PC-9 (cell line): ENCODE results near the gene ZFAND6. TPM values are rescaled to one million over a fixed set of nuclear protein-coding genes. Genes with fewer than 3 reads are reported as not detected.

ENCODE experiments used
- BruUV-seq: library from RNA; stranded (reverse); fragments of 400-500 nt; replicated peaks from 2 replicates; lab custom pipeline; 2021; lab: Mats Ljungman, UMichigan
- CTCF ChIA-PET: fragments of 300-600 bp; sonication (Branson Sonifier 250); formaldehyde crosslinking; loops from one replicate; lab custom pipeline; 2022; ENCODE audit warnings: antibody characterized with exemption; lab: Charles Lee
- POLR2A ChIA-PET: fragments of 300-600 bp; sonication (Branson Sonifier 250); formaldehyde crosslinking; loops from one replicate; lab custom pipeline; 2022; ENCODE audit warnings: antibody characterized with exemption; ENCODE audit not compliant: unreplicated experiment; lab: Charles Lee
- DNase-seq, 2 experiments: peaks; one replicate each; pipeline versions ENCODE4 v3.0.0 to v3.0.0-alpha.2; 2015 to 2022; ENCODE audit warnings: mixed read lengths in 1 of 2
- H2AFZ ChIP-seq: fragments of 200-600 bp; sonication (generic); 2 replicates; pipeline ENCODE4 v1.8.1; 2017; ENCODE audit warnings: antibody characterized with exemption
- H3F3A ChIP-seq: fragments of 200-600 bp; sonication (generic); 2 replicates; pipeline ENCODE4 v1.8.1; 2017; ENCODE audit warnings: antibody characterized with exemption, mild to moderate bottlenecking, low read depth; ENCODE audit not compliant: insufficient read depth
- H3K27ac ChIP-seq: fragments of 200-600 bp; sonication (generic); 2 replicates; pipeline ENCODE4 v1.6.1; 2016; ENCODE audit warnings: mixed run types
- H3K27me3 ChIP-seq: fragments of 200-600 bp; sonication (generic); 2 replicates; pipeline ENCODE4 v1.6.1; 2016; ENCODE audit warnings: low read depth, mixed run types; ENCODE audit not compliant: insufficient read depth
- H3K36me3 ChIP-seq: fragments of 200-600 bp; sonication (generic); 2 replicates; pipeline ENCODE4 v1.6.1; 2016; ENCODE audit warnings: low read depth, mixed run types
- H3K4me1 ChIP-seq: fragments of 200-600 bp; sonication (generic); replicated peaks from 2 replicates; pipeline ENCODE4 v1.6.1; 2016; ENCODE audit warnings: mixed run types; ENCODE audit not compliant: insufficient read depth
- H3K4me2 ChIP-seq: fragments of 200-600 bp; sonication (generic); 2 replicates; pipeline ENCODE4 v1.6.1; 2017; ENCODE audit warnings: mixed run types
- H3K4me3 ChIP-seq: fragments of 200-600 bp; sonication (generic); 2 replicates; pipeline ENCODE4 v1.6.1; 2016; ENCODE audit warnings: mixed run types
- H3K79me2 ChIP-seq: fragments of 200-600 bp; sonication (generic); 2 replicates; pipeline ENCODE4 v1.6.1; 2017; ENCODE audit warnings: low read depth, mixed run types
- H3K9me2 ChIP-seq: fragments of 200-600 bp; sonication (generic); 2 replicates; pipeline ENCODE4 v1.8.1; 2017; ENCODE audit warnings: mild to moderate bottlenecking; ENCODE audit not compliant: insufficient read depth
- H3K9me3 ChIP-seq: fragments of 200-600 bp; sonication (generic); 2 replicates; pipeline ENCODE4 v1.8.1; 2016; ENCODE audit warnings: low read depth; ENCODE audit not compliant: insufficient read depth
- H4K20me1 ChIP-seq: fragments of 200-600 bp; sonication (generic); 2 replicates; pipeline ENCODE4 v1.8.1; 2017; ENCODE audit not compliant: insufficient read depth
- CTCF ChIP-seq: fragments of 200-600 bp; sonication (generic); conservative IDR thresholded peaks from 2 replicates; pipeline ENCODE4 v1.6.1; 2017; ENCODE audit warnings: mixed run types, antibody characterized with exemption, mild to moderate bottlenecking, moderate library complexity
- EZH2 ChIP-seq: fragments of 200-600 bp; sonication (generic); IDR thresholded peaks from 2 replicates; pipeline ENCODE4 v1.8.0; 2017; ENCODE audit warnings: antibody characterized with exemption, low read depth
- intact Hi-C: fragments of 100-400 bp; cut with micrococcal nuclease; formaldehyde crosslinking; loops from one replicate; pipeline ENCODE4 v1.10.0; 2022; ENCODE audit not compliant: unreplicated experiment
- total RNA-seq: library from RNA; stranded (reverse); gene quantifications from 2 replicates; pipeline ENCODE4 v1.2.3, GENCODE V29; 2021

ZFAND6 gene
- total RNA-seq, 1 experiment from 2014 or later = 68.3 TPM

- intact Hi-C loops = no loop called here
- Histone ChIP-seq H3K4me3 (no peak overlapping the region), H3K9me3 (peaks cover 3% of the 10 kb centered on the region; the same call in 1 of the 2 replicates), H2AFZ (no peak overlapping the region), H3K79me2 (no peaks in the 10 kb centered on the region), H3F3A (peaks cover 22% of the 10 kb centered on the region; the same call in 1 of the 2 replicates), H3K4me2 (no peak overlapping the region), H3K27me3 (no peaks in the 10 kb centered on the region), H3K36me3 (peaks cover 11% of the 10 kb centered on the region; the same call in 1 of the 2 replicates), H3K4me1 (no peaks in the 10 kb centered on the region), H3K9me2 (no peaks in the 10 kb centered on the region), H4K20me1 (no peaks in the 10 kb centered on the region), H3K27ac (no peak overlapping the region)
- DNase-seq = no peak
- TF ChIP-seq EZH2 (no peak), CTCF (no peak)
- ChIA-PET CTCF (no interaction called here), POLR2A (no interaction called here)
- BruUV-seq = no TSS peak
Observed at GRCh38 chr15:80140909-80141308, 81.4 kb downstream of the ZFAND6 start.

- POLR2A ChIA-PET = no interaction called here
- no TSS peak for BruUV-seq
Observed at GRCh38 chr15:80141916-80142598, 82.6 kb downstream of the ZFAND6 start.

GRCh38 chr15:80142646-80143045 is 83.2 kb downstream of the ZFAND6 start:
- ChIA-PET POLR2A (no interaction called here), CTCF (no interaction called here)
- no TSS peak for BruUV-seq
- H3K79me2 ChIP-seq = no peaks in the 10 kb centered on the region
- no peaks in the 10 kb centered on the region for H3K9me2 ChIP-seq
- no peaks in the 10 kb centered on the region for H3K27me3 ChIP-seq
- no peak overlapping the region for H3K4me2 ChIP-seq
- H2AFZ ChIP-seq = no peak overlapping the region
- no peaks in the 10 kb centered on the region for H3K9me3 ChIP-seq
- no peak overlapping the region for H3K27ac ChIP-seq
- no peak overlapping the region for H3K4me3 ChIP-seq
- no peaks in the 10 kb centered on the region for H4K20me1 ChIP-seq
- no peak for DNase-seq
- H3F3A ChIP-seq = peaks cover 14% of the 10 kb centered on the region; the same call in 1 of the 2 replicates
- TF ChIP-seq CTCF (no peak), EZH2 (no peak)
- intact Hi-C loops = no loop called here
- H3K36me3 ChIP-seq = peaks cover 4% of the 10 kb centered on the region; the same call in 1 of the 2 replicates
- no peaks in the 10 kb centered on the region for H3K4me1 ChIP-seq

More at GRCh38 chr15:80141916-80142598, 82.6 kb downstream of the ZFAND6 start:
- H3K4me1 ChIP-seq = no peaks in the 10 kb centered on the region
- H3K9me2 ChIP-seq = no peaks in the 10 kb centered on the region
- peaks cover under 1% of the 10 kb centered on the region; the same call in 1 of the 2 replicates for H3K9me3 ChIP-seq
- no peaks in the 10 kb centered on the region for H3K27me3 ChIP-seq
- no peak overlapping the region for H3K4me3 ChIP-seq
- no peak overlapping the region for H2AFZ ChIP-seq
- no peak for DNase-seq
- H3F3A ChIP-seq = peaks cover 17% of the 10 kb centered on the region; the same call in 1 of the 2 replicates
- H3K27ac ChIP-seq = no peak overlapping the region
- H3K79me2 ChIP-seq = no peaks in the 10 kb centered on the region
- peaks cover 9% of the 10 kb centered on the region; the same call in 1 of the 2 replicates for H3K36me3 ChIP-seq
- intact Hi-C loops = no loop called here
- H4K20me1 ChIP-seq = no peaks in the 10 kb centered on the region
- no peak for TF ChIP-seq CTCF
- no peak for TF ChIP-seq EZH2
- CTCF ChIA-PET = no interaction called here
- no peak overlapping the region for H3K4me2 ChIP-seq
